ENCODE results near the gene RARG. TPM values are rescaled to one million over a fixed set of nuclear protein-coding genes. Genes with fewer than 3 reads are reported as not detected.

The RARG gene
- total RNA-seq, 1 experiment from 2014 or later, result 14.0 TPM

- no peak overlapping the region for H3K4me3 ChIP-seq (ENCODE audit: low read depth, low read length, poor library complexity, severe bottlenecking)
- H3K36me3 ChIP-seq (ENCODE audit: insufficient read depth, low read length, poor library complexity, severe bottlenecking), result no peaks in the 10 kb centered on the region
- H3K27ac ChIP-seq (ENCODE audit: low read depth, low read length, poor library complexity, severe bottlenecking), result no peak overlapping the region
- TF ChIP-seq EZH2 (IDR thresholded peaks at IDR 0.05; ENCODE audit: borderline replicate concordance, low read depth, low read length, poor library complexity, severe bottlenecking) (no peak), CTCF (conservative IDR thresholded peaks at IDR 0.05; ENCODE audit: low read depth, low read length) (no peak)
- no peaks in the 10 kb centered on the region for H3K4me1 ChIP-seq (ENCODE audit: insufficient read depth, low read length, poor library complexity, severe bottlenecking)
- ChIA-PET CTCF (no interaction called here), POLR2A (ENCODE audit: low non-redundant PET) (no interaction called here)
- intact Hi-C loops (cut with micrococcal nuclease; ENCODE audit: unreplicated experiment), result no loop called here
- DNase-seq (ENCODE audit: low spot score), result no peak
- H3K27me3 ChIP-seq (replicated peaks; ENCODE audit: insufficient read depth, low read depth, low read length, poor library complexity), result no peaks in the 10 kb centered on the region
- BruUV-seq (replicated peaks), result no TSS peak
- no peaks in the 10 kb centered on the region for H3K9me3 ChIP-seq (ENCODE audit: low read depth, low read length, poor library complexity, severe bottlenecking)
These were observed 31.4 kb downstream of the RARG start for GRCh38 chr12:53200458-53201176.

GRCh38 chr12:53200107-53200457 is 31.9 kb downstream of the RARG start:
- no peak overlapping the region for H3K4me3 ChIP-seq (ENCODE audit: low read depth, low read length, poor library complexity, severe bottlenecking)
- TF ChIP-seq CTCF (conservative IDR thresholded peaks at IDR 0.05; ENCODE audit: low read depth, low read length) (no peak), EZH2 (IDR thresholded peaks at IDR 0.05; ENCODE audit: borderline replicate concordance, low read depth, low read length, poor library complexity, severe bottlenecking) (no peak)
- ChIA-PET CTCF (no interaction called here), POLR2A (ENCODE audit: low non-redundant PET) (no interaction called here)
- no peaks in the 10 kb centered on the region for H3K27me3 ChIP-seq (replicated peaks; ENCODE audit: insufficient read depth, low read depth, low read length, poor library complexity)
- BruUV-seq (replicated peaks), result no TSS peak
- intact Hi-C loops (cut with micrococcal nuclease; ENCODE audit: unreplicated experiment), result no loop called here
- no peaks in the 10 kb centered on the region for H3K9me3 ChIP-seq (ENCODE audit: low read depth, low read length, poor library complexity, severe bottlenecking)
- no peaks in the 10 kb centered on the region for H3K4me1 ChIP-seq (ENCODE audit: insufficient read depth, low read length, poor library complexity, severe bottlenecking)
- no peaks in the 10 kb centered on the region for H3K36me3 ChIP-seq (ENCODE audit: insufficient read depth, low read length, poor library complexity, severe bottlenecking)
- no peak overlapping the region for H3K27ac ChIP-seq (ENCODE audit: low read depth, low read length, poor library complexity, severe bottlenecking)
- no peak for DNase-seq (ENCODE audit: low spot score)

GRCh38 chr12:53199700-53200099 is 32.3 kb downstream of the RARG start:
- intact Hi-C loops (cut with micrococcal nuclease; ENCODE audit: unreplicated experiment), result no loop called here
- POLR2A ChIA-PET (ENCODE audit: low non-redundant PET), result no interaction called here
- no TSS peak for BruUV-seq (replicated peaks)
- CTCF ChIA-PET, result interaction anchor here (1.1 to 2.3 kb wide), 2 partner anchors 14 to 152 kb away, joined by 6 to 8 read pairs; no protein-coding TSS in a partner anchor
- H3K4me1 ChIP-seq (ENCODE audit: insufficient read depth, low read length, poor library complexity, severe bottlenecking), result no peaks in the 10 kb centered on the region
- H3K27ac ChIP-seq (ENCODE audit: low read depth, low read length, poor library complexity, severe bottlenecking), result no peak overlapping the region
- no peak overlapping the region for H3K4me3 ChIP-seq (ENCODE audit: low read depth, low read length, poor library complexity, severe bottlenecking)
- H3K9me3 ChIP-seq (ENCODE audit: low read depth, low read length, poor library complexity, severe bottlenecking), result no peaks in the 10 kb centered on the region
- no peaks in the 10 kb centered on the region for H3K36me3 ChIP-seq (ENCODE audit: insufficient read depth, low read length, poor library complexity, severe bottlenecking)
- H3K27me3 ChIP-seq (replicated peaks; ENCODE audit: insufficient read depth, low read depth, low read length, poor library complexity), result no peaks in the 10 kb centered on the region
- no peak for DNase-seq (ENCODE audit: low spot score)
- no peak for TF ChIP-seq CTCF (conservative IDR thresholded peaks at IDR 0.05; ENCODE audit: low read depth, low read length)
- no peak for TF ChIP-seq EZH2 (IDR thresholded peaks at IDR 0.05; ENCODE audit: borderline replicate concordance, low read depth, low read length, poor library complexity, severe bottlenecking)
